ENCODE results near the gene LCN12. TPM values are rescaled to one million over a fixed set of nuclear protein-coding genes. Genes with fewer than 3 reads are reported as not detected.

The LCN12 gene
- polyA plus RNA-seq, 1 of the 3 experiments (the other 2 are of a cell fraction), result 0.87 TPM

GRCh38 chr9:136942112-136942880, 9.8 kb upstream of the LCN12 start:
- 93% methylated on average over 25 of the region's 60 CpGs for WGBS (ENCODE audit: low lambda C conversion rate)
- peaks cover 0 to 17% of the 10 kb centered on the region in 2 experiments; a peak in 1 of 4 replicates for H3K4me1 ChIP-seq (ENCODE audit: control insufficient read depth in 1 of 2, insufficient read depth in 2 of 2, low read depth in 1 of 2, low read length in 1 of 2)
- no peak for DNase-seq
- H3K9me3 ChIP-seq, result no peaks in the 10 kb centered on the region
- no peaks in the 10 kb centered on the region for H3K27me3 ChIP-seq (ENCODE audit: insufficient read depth)
- ChIA-PET POLR2A (no interaction called here), CTCF (interaction anchor here (1.5 kb wide), 1 partner anchor 15 kb away, joined by 4 read pairs; no protein-coding TSS in a partner anchor)
- no peak for TF ChIP-seq SMC3 (IDR thresholded peaks at IDR 0.05; ENCODE audit: low read depth, low read length)
- no peak for TF ChIP-seq MAX (IDR thresholded peaks at IDR 0.05; ENCODE audit: low read depth)
- TF ChIP-seq TEAD4 (IDR thresholded peaks at IDR 0.05; ENCODE audit: borderline replicate concordance, insufficient read depth), result no peak
- peaks cover 28% of the 10 kb centered on the region for H3K79me2 ChIP-seq (ENCODE audit: insufficient read depth)
- no peak overlapping the region for H2AFZ ChIP-seq (ENCODE audit: low read depth)
- H3K4me3 ChIP-seq (ENCODE audit: low read depth in 2 of 2, low read length in 1 of 2), result no peak overlapping the region
- H3F3A ChIP-seq (replicated peaks; ENCODE audit: insufficient read depth), result peaks cover 6% of the 10 kb centered on the region
- H3K4me2 ChIP-seq, result peak overlapping the region; percentile 96; the same call in 1 of the 2 replicates
- H3K36me3 ChIP-seq (replicated peaks in 1 of 2; ENCODE audit: control insufficient read depth in 1 of 2, insufficient read depth in 2 of 2, low read length in 1 of 2), result peaks cover 10 to 38% of the 10 kb centered on the region in 2 experiments
- no peaks in the 10 kb centered on the region for H3K9me2 ChIP-seq
- H3K9ac ChIP-seq, result no peak overlapping the region
- H3K27ac ChIP-seq (ENCODE audit: low read depth in 2 of 2, low read length in 1 of 2), result no peak overlapping the region; a peak in 1 of 4 replicates
- peaks cover 13% of the 10 kb centered on the region for H4K20me1 ChIP-seq (ENCODE audit: insufficient read depth)

GRCh38 chr9:136942881-136943230, 9.2 kb upstream of the LCN12 start:
- H3F3A ChIP-seq (replicated peaks; ENCODE audit: insufficient read depth), result peaks cover 6% of the 10 kb centered on the region
- H3K9me3 ChIP-seq, result no peaks in the 10 kb centered on the region
- peak overlapping the region; percentile 96 for H3K4me2 ChIP-seq
- peaks cover 13% of the 10 kb centered on the region for H4K20me1 ChIP-seq (ENCODE audit: insufficient read depth)
- DNase-seq, result no peak
- no peaks in the 10 kb centered on the region for H3K27me3 ChIP-seq (ENCODE audit: insufficient read depth)
- 96% methylated on average over 5 of the region's 16 CpGs for WGBS (ENCODE audit: low lambda C conversion rate)
- H3K9me2 ChIP-seq, result no peaks in the 10 kb centered on the region
- H3K36me3 ChIP-seq (replicated peaks in 1 of 2; ENCODE audit: control insufficient read depth in 1 of 2, insufficient read depth in 2 of 2, low read length in 1 of 2), result peaks cover 10 to 38% of the 10 kb centered on the region in 2 experiments
- ChIA-PET POLR2A (interaction anchor here (0.6 kb wide), 1 partner anchor 57 kb away, joined by 3 read pairs; no protein-coding TSS in a partner anchor), CTCF (interaction anchor here (0.7 to 2.4 kb wide), 3 partner anchors 56 to 143 kb away, joined by 3 to 7 read pairs (median 3); partner anchors contain the start of gene AJM1)
- no peak overlapping the region; a peak in 1 of 4 replicates for H3K27ac ChIP-seq (ENCODE audit: low read depth in 2 of 2, low read length in 1 of 2)
- no peak overlapping the region for H2AFZ ChIP-seq (ENCODE audit: low read depth)
- H3K79me2 ChIP-seq (ENCODE audit: insufficient read depth), result peaks cover 28% of the 10 kb centered on the region
- peaks cover 0 to 17% of the 10 kb centered on the region in 2 experiments; a peak in 1 of 4 replicates for H3K4me1 ChIP-seq (ENCODE audit: control insufficient read depth in 1 of 2, insufficient read depth in 2 of 2, low read depth in 1 of 2, low read length in 1 of 2)
- H3K9ac ChIP-seq, result no peak overlapping the region; the same call in 1 of the 2 replicates
- H3K4me3 ChIP-seq (ENCODE audit: low read depth in 2 of 2, low read length in 1 of 2), result peak overlapping the region; percentile 77 to 94; a peak in 3 of 4 replicates
- TF ChIP-seq GATA2 (CRISPR knock-in tag; IDR thresholded peaks at IDR 0.05), result no peak
- no peak for TF ChIP-seq ZBTB33 (IDR thresholded peaks at IDR 0.05; ENCODE audit: borderline replicate concordance, low read depth)
- no peak for TF ChIP-seq PBX3 (IDR thresholded peaks at IDR 0.05)
- TF ChIP-seq RAD21 (IDR thresholded peaks at IDR 0.05; ENCODE audit: low read length), result no peak
- no peak for TF ChIP-seq SIN3A (IDR thresholded peaks at IDR 0.05; ENCODE audit: borderline replicate concordance, low read depth, low read length)
- no peak for TF ChIP-seq USF2 (IDR thresholded peaks at IDR 0.05; ENCODE audit: borderline replicate concordance, low read depth, low read length)
- TF ChIP-seq EP300 (IDR thresholded peaks at IDR 0.05; ENCODE audit: borderline replicate concordance in 1 of 2, low read depth in 1 of 2, low read length in 1 of 2), result no peak
- TF ChIP-seq EZH2phosphoT487 (IDR thresholded peaks at IDR 0.05; ENCODE audit: borderline replicate concordance, low read depth), result no peak
- TF ChIP-seq FOSL2 (IDR thresholded peaks at IDR 0.05; ENCODE audit: borderline replicate concordance, low read depth), result no peak
- no peak for TF ChIP-seq TEAD4 (IDR thresholded peaks at IDR 0.05; ENCODE audit: borderline replicate concordance, insufficient read depth)
- no peak for TF ChIP-seq SMC3 (IDR thresholded peaks at IDR 0.05; ENCODE audit: low read depth, low read length)
- no peak for TF ChIP-seq REST (IDR thresholded peaks at IDR 0.05; ENCODE audit: low read depth, low read length)

All from SK-N-SH (cell line).